Left lobe of liver (tissue), 2 donors: ENCODE measurements around the gene SPTY2D1. TPM values are rescaled to one million over a fixed set of nuclear protein-coding genes. Genes with fewer than 3 reads are reported as not detected.
"Not testable (repeated sequence)": the region's sequence is repeated elsewhere in the genome, so short reads cannot be mapped to it uniquely, and the experiment has no call there.

Source experiments
- ATAC-seq: fragments of 200-7000 bp; cut with Tn5 transposase; one replicate; pipeline ENCODE4 v1.9.1; 2020; ENCODE audit warnings: mild to moderate bottlenecking, moderate library complexity
- DNase-seq: peaks from one replicate; pipeline ENCODE4 v3.0.0-alpha.2; 2020; ENCODE audit warnings: low spot score
- total RNA-seq: library from RNA; stranded (reverse); gene quantifications from one replicate; pipeline ENCODE4 v1.2.1, GENCODE V29; 2021
- donor health status: DM: no; HTN: no; CAD: no; lungs with moderate emphysema.
- donor health status: DM: no; HTN: yes; CAD: no.

The SPTY2D1 gene, protein sequence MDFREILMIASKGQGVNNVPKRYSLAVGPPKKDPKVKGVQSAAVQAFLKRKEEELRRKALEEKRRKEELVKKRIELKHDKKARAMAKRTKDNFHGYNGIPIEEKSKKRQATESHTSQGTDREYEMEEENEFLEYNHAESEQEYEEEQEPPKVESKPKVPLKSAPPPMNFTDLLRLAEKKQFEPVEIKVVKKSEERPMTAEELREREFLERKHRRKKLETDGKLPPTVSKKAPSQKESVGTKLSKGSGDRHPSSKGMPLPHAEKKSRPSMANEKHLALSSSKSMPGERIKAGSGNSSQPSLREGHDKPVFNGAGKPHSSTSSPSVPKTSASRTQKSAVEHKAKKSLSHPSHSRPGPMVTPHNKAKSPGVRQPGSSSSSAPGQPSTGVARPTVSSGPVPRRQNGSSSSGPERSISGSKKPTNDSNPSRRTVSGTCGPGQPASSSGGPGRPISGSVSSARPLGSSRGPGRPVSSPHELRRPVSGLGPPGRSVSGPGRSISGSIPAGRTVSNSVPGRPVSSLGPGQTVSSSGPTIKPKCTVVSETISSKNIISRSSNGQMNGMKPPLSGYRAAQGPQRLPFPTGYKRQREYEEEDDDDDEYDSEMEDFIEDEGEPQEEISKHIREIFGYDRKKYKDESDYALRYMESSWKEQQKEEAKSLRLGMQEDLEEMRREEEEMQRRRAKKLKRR
- 6.8 TPM for total RNA-seq

DNA sequence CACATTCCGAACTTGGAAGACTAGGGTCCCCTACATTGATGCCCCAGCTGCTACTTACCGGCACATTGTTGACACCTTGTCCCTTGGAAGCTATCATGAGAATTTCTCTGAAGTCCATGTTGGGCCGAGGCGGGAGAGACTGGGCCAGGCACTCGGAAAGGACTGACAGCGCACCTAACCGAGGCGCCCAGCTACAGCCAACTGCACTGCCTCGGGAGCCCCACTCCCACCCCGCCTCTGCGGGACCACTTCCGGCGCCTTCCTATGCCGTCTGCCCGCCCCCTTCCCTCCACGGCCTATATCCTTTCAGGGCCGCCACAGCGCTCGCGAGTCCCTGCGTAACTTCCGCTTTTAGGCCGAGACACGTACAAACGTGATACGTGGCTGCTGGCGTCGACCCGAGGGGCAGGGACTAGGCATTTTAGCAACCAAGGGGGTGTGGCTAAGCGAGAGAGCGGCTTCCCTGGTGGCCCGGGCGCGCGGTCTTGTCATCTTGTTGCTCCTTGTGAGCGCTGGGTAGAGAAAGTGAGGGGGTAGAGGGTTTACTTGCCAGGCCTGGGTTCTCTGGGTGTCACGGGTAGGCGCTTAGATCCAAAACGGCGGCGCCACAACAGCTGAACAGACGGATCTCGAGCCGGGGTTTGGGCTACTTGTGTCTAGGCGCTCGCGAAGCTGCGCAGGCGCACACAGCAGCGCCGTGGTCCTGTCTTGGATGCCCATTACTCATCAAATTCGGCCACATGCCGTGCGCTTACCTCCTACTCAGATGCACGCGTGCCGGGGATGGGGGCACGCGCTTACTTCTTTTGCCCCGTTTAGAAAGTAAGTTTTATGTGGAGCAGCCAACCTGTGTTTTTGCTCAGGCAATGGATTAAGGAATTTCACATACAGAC is at the start of gene SPTY2D1:
SPTY2D1 (minus strand) TSS at position 203 of the 893 bp plus-strand sequence; CDS start at position 118, 85 bp downstream.
- peak; percentile 99 for DNase-seq
- ATAC-seq: peak; percentile 98

- ATAC-seq: no peak
- no peak for DNase-seq
Observed at GRCh38 chr11:18682466-18682865, 48.3 kb upstream of the SPTY2D1 start.

GRCh38 chr11:18681949-18682348 is 47.8 kb upstream of the SPTY2D1 start:
- DNase-seq, ATAC-seq: not testable (repeated sequence)

- no peak for ATAC-seq
- no peak for DNase-seq
Observed at GRCh38 chr11:18677560-18677959, 43.4 kb upstream of the SPTY2D1 start.

- ATAC-seq: no peak
- DNase-seq: no peak
Observed at GRCh38 chr11:18676803-18677202, 42.7 kb upstream of the SPTY2D1 start.

DNA sequence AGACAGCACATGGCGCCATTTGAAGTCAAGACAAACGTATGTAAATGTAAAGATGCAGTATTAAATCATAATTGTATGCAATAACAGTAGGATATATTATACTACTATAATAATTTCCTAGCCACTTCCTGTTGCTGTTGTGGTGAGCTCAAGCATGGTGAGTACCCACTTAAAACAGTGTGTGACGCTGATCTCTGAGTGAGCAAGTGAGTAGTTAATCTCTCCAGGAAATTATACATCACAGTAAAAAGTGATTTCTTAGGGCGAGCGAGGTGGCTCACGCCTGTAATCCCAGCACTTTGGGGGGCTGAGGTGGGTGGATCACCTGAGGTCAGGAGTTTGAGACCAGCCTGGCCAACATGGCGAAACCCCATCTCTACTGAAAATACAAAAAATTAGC is 38.1 kb upstream of the SPTY2D1 start:
- ATAC-seq, DNase-seq: not testable (repeated sequence)

GRCh38 chr11:18671246-18671645 is 37.1 kb upstream of the SPTY2D1 start:
- no peak for ATAC-seq

GRCh38 chr11:18669711-18670110 is 35.6 kb upstream of the SPTY2D1 start:
- ATAC-seq (no peak), DNase-seq (no peak)

More at GRCh38 chr11:18671246-18671645, 37.1 kb upstream of the SPTY2D1 start:
- DNase-seq: no peak

DNA sequence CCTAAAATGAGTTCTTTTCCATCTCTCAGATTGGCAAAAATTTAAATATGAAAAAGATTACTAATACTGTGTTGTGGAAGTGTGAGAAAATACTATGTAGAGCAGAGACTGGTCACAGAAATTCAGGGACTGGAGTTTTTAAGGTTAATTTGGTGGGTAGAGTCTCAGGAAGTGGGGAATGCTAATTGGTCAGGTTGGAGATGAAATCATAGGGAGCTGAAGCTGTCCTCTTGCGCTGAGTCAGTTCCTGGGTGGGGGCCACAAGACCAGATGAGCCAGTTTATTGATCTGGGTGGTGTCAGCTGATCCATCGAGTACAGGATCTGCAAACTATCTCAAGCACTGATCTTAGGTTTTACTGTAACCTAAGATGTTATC is 35.1 kb upstream of the SPTY2D1 start:
- ATAC-seq (no peak), DNase-seq (no peak)

DNA sequence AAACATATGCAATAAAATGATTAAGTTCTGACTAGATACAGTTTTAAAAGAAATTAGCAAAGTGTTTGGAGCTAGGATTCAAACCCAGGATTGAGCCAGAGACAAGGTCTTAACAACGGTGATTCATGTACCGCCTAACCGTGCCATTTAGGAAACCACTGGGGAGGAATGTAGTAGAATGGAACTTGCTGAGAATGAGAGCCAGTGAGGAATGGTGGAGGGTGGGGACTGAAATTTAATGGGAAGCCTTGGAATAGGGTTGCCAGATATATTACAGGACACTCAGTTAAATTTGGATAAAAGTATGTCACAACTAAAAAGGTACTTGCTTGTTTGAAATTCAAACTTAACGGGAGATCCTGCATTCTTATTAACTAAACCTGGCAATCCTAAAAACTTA is 34.0 kb upstream of the SPTY2D1 start:
- no peak for ATAC-seq

DNA sequence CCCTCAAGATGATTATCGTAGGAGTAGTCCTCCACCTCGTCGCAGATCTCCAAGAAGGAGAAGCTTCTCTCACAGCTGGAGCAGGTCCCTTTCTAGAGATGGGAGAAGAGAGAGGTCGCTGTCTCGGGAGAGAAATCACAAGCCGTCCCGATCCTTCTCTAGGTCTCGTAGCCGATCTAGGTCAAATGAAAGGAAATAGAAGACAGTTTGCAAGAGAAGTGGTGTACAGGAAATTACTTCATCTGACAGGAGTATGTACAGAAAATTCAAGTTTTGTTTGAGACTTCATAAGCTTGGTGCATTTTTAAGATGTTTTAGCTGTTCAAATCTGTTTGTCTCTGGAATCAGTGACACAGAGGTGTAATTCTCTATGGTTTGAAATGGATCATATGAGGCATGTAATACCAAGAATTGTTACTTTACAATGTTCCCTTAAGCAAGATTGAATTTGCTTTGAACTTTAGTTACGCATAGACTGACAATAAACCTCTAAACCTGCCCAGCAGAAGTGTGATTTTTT is 31.3 kb upstream of the SPTY2D1 start:
- not testable (repeated sequence) for ATAC-seq, DNase-seq

More for the DNA sequence above, 34.0 kb upstream of the SPTY2D1 start:
- DNase-seq: no peak

- DNase-seq (no peak), ATAC-seq (no peak)
Observed at GRCh38 chr11:18657673-18658072, 23.5 kb upstream of the SPTY2D1 start.

DNA sequence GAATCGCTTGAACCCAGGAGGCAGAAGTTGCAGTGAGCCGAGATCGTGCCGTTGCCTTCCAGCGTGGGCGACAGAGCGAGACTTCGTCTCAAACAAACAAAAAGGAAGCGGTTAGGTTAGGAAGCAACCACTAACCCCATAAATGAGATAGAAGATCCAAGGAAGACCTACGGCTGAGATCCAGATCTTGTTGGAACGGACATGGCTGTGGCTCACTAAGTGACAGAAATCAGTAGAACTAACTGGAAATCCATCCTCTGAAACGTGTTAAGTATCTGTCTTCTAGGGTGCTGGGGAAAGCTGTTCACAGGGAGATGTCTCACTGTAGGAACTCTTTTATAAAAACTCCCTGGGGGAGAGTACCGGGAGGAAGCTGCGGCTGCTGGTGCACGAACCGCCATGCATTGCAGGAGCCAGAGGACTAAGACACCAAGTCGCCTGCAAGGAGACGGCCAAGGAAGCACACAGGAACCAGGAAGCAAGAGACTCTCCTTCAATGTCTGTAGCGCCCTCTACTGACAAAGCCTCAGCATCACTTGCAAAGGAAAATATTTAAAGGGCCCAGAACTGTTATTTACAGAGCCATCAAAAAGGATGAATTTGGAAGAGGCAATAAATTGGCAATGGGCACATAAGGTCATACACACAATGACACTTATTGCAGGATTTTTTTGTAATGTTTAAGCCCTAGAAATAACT is 16.9 kb upstream of the SPTY2D1 start:
- peak; percentile 47 for DNase-seq
- ATAC-seq: peak; percentile 75

DNA sequence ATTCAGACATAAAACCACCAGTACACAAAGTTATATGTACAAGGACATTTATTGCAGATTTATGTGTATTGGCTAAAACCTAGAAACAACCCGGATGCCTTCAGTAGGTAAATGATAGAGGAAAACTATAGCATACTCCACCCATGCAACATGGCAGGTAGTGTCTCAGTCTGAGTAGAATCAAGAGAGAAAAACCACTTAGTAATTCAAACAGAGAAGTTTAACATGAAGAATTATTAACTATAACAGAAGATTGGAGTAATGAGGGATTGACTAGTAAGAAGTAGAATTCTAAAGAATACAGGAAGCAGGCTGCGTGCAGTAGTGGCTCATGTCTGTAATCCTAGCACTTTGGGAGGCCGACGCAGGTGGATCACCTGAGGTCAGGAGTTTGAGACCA is 16.2 kb upstream of the SPTY2D1 start:
- DNase-seq (no peak), ATAC-seq (no peak)

- not testable (repeated sequence) for ATAC-seq, DNase-seq
Observed at GRCh38 chr11:18643034-18643433, 8.9 kb upstream of the SPTY2D1 start.

DNA sequence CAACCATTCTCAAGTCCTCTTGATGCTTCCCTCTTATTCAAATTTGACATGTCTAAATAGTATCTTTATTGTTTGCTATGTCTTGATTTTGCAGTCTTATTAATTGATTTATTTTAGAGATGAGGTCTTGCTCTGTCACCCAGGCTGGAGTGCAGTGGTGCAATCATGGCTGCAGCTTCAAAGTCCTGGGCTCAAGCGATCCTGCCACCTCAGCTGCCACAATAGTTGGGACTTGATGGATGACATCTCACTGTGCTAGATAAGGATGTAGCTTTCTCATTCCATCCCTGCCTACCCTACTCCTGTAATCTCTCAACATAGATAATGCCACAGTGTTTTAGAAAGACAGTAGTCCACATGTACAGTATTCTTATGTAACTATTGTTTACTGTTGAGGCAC is 7.5 kb upstream of the SPTY2D1 start:
- ATAC-seq (no peak), DNase-seq (no peak)

DNA sequence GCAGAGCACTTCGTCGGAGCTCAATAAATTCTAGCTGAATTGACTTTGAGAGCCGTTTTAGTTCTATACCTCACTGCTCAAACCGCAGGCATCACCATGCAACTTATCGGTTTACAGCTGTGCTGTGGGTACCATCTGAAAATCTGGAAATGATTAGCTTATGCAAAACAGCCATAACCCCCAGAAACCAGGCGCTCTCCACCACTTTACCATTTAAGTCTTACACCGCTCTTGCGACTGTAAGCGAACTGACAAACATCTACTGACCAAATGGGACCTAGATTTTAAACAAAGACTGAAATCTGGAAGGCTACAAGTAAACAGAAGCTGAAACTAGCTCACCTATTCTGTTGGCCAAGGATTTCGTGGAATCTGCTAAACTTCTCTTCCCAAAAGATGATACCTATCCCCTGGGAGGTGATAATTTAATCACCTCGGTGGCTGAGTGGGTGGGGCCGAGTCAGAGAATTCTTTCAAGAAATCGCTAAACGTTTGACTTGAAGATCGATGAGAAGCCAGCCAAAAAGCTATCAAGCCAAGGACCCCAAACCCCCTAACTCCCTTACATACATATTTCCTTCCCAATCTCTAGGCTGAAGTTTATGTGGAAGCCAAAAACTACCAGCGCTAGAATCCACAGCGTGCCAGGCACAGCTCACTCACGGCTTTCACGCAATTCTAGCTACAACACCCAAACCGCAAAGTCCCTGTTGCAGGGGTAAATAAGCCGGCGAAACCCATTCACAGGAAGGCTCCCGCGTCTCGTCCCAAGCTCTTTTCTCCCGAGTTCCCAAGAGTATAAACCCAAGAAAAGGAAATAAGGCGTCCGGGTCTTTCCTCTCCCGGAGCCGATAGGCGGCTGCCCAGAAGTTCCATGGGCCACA is 644 bp downstream of the SPTY2D1 start:
- ATAC-seq (no peak), DNase-seq (no peak)

GRCh38 chr11:18632841-18633240 is 1.3 kb downstream of the SPTY2D1 start:
- ATAC-seq: no peak
- no peak for DNase-seq

- ATAC-seq (no peak), DNase-seq (no peak)
Observed at GRCh38 chr11:18624161-18624560, 10.0 kb downstream of the SPTY2D1 start.
